Adrenal gland (tissue), 5 donors: ENCODE results near the gene OR2A25.

Source experiments
- CTCF ChIP-seq, 6 experiments: fragments of 450-650 bp in 4 of 6; fragments of 200-600 bp in 2 of 6; sonication (generic) in 1 of 6; IDR thresholded peaks; 1 replicate in 5 of 6; 2 replicates in 1 of 6; pipeline versions ENCODE4 v1.5.1 to v1.8.0; 2016 to 2021; ENCODE audit warnings: antibody characterized with exemption in 6 of 6, mild to moderate bottlenecking in 2 of 6, moderate library complexity in 1 of 6
- POLR2A ChIP-seq, 2 donors: fragments of 450-650 bp; IDR thresholded peaks; one replicate each; pipeline ENCODE4 v1.6.1; 2017; ENCODE audit warnings: antibody characterized with exemption in 2 of 2, mild to moderate bottlenecking in 2 of 2, moderate library complexity in 1 of 2
- donor health status: DM: no; HTN: no; CAD: no.

- TF ChIP-seq CTCF (IDR thresholded peaks at IDR 0.05) (no peak), POLR2A (IDR thresholded peaks at IDR 0.05) (no peak)
Measured at GRCh38 chr7:144100607-144101006, 31.0 kb downstream of the OR2A25 start.
